ENCODE results near the gene ZMYM4.

GRCh38 chr1:35284852-35285251, 16.3 kb downstream of the ZMYM4 start:
- TF ChIP-seq POLR2A (IDR thresholded peaks at IDR 0.05) = no peak
- no peak for TF ChIP-seq CTCF (IDR thresholded peaks at IDR 0.05)

All from esophagus squamous epithelium (tissue), 4 donors.